OCI-LY3 (cell line): ENCODE measurements around the gene CD84.

Experiments used
- H2AFZ ChIP-seq: fragments of 200-600, 300-600 bp; shearing (Covaris generic); 2 replicates; pipeline ENCODE4 v1.6.0; 2014; ENCODE audit warnings: antibody characterized with exemption, low read depth, low read length
- H3K27ac ChIP-seq: fragments of 200-600, 300-600 bp; sonication (generic); 2 replicates; pipeline ENCODE4 v1.5.1; 2014; ENCODE audit warnings: mild to moderate bottlenecking, low read length, moderate library complexity, mixed read lengths
- H3K27me3 ChIP-seq: fragments of 200-600, 300-600 bp; sonication (generic); 2 replicates; pipeline ENCODE4 v1.6.1; 2014; ENCODE audit warnings: low read depth, low read length, mixed read lengths
- H3K36me3 ChIP-seq: fragments of 200-600, 300-600 bp; sonication (generic); replicated peaks from 2 replicates; pipeline ENCODE3; 2014; ENCODE audit warnings: low read depth, low read length, mixed read lengths
- H3K4me1 ChIP-seq: fragments of 300-600, 200-600 bp; sonication (generic); 2 replicates; pipeline ENCODE4 v1.6.1; 2014; ENCODE audit warnings: low read length, mixed read lengths
- H3K4me2 ChIP-seq: fragments of 200-600, 300-600 bp; sonication (generic); 2 replicates; pipeline ENCODE4 v1.6.1; 2014; ENCODE audit warnings: low read length, mixed read lengths
- H3K4me3 ChIP-seq: fragments of 300-600, 200-600 bp; sonication (generic); 2 replicates; pipeline ENCODE4 v1.5.1; 2014; ENCODE audit warnings: antibody characterized with exemption, mild to moderate bottlenecking, low read length, moderate library complexity
- H3K79me2 ChIP-seq: fragments of 300-600, 200-600 bp; shearing (Covaris generic); 2 replicates; pipeline ENCODE4 v1.6.1; 2014; ENCODE audit warnings: mild to moderate bottlenecking, low read length, mixed read lengths
- H3K9ac ChIP-seq: fragments of 300-600, 200-600 bp; shearing (Covaris generic); 2 replicates; pipeline ENCODE4 v1.6.0; 2014; ENCODE audit warnings: mild to moderate bottlenecking, low read length, moderate library complexity
- H3K9me3 ChIP-seq: fragments of 200-600, 300-600 bp; shearing (Covaris generic); 2 replicates; pipeline ENCODE4 v1.6.1; 2014; ENCODE audit warnings: low read length, mixed read lengths; ENCODE audit not compliant: insufficient read depth
- H4K20me1 ChIP-seq: fragments of 200-600, 300-600 bp; sonication (generic); 2 replicates; pipeline ENCODE4 v1.6.1; 2016; ENCODE audit warnings: low read length, mixed read lengths; ENCODE audit not compliant: insufficient read depth
- CTCF ChIP-seq: fragments of 200-600, 300-600 bp; sonication (generic); IDR thresholded peaks from 2 replicates; pipeline ENCODE4 v1.5.1; 2014; ENCODE audit warnings: antibody characterized with exemption, low read length, low read depth
- EZH2phosphoT487 ChIP-seq: fragments of 200-600 bp; shearing (Covaris generic); IDR thresholded peaks from 2 replicates; pipeline ENCODE4 v1.6.1; 2018; ENCODE audit warnings: antibody characterized with exemption, mixed run types, low read depth

CD84 gene

GRCh38 chr1:160496334-160496733 lies 83.0 kb downstream of the CD84 start:
- no peaks in the 10 kb centered on the region for H3K4me1 ChIP-seq
- H3K9ac ChIP-seq, result no peak overlapping the region
- no peaks in the 10 kb centered on the region for H3K36me3 ChIP-seq
- H2AFZ ChIP-seq, result no peak overlapping the region
- no peaks in the 10 kb centered on the region for H3K79me2 ChIP-seq
- H3K4me2 ChIP-seq, result no peak overlapping the region
- no peak overlapping the region for H3K27ac ChIP-seq
- 0 out of 2 replicates have a peak, but pooled peaks cover 5% of the 10 kb centered on the region for H3K9me3 ChIP-seq
- no peak for TF ChIP-seq CTCF
- no peak for TF ChIP-seq EZH2phosphoT487
- H4K20me1 ChIP-seq, result no peaks in the 10 kb centered on the region
- H3K27me3 ChIP-seq, result no peaks in the 10 kb centered on the region
- H3K4me3 ChIP-seq, result no peak overlapping the region

GRCh38 chr1:160494620-160495019 lies 84.7 kb downstream of the CD84 start:
- no peaks in the 10 kb centered on the region for H3K4me1 ChIP-seq
- TF ChIP-seq CTCF (peak; percentile 35; the same call in 1 of the 2 replicates), EZH2phosphoT487 (no peak)
- H2AFZ ChIP-seq, result no peak overlapping the region
- no peak overlapping the region for H3K27ac ChIP-seq
- H3K4me2 ChIP-seq, result no peak overlapping the region
- H3K27me3 ChIP-seq, result no peaks in the 10 kb centered on the region
- no peak overlapping the region for H3K4me3 ChIP-seq
- H3K36me3 ChIP-seq, result no peaks in the 10 kb centered on the region
- H3K79me2 ChIP-seq, result no peaks in the 10 kb centered on the region
- no peaks in the 10 kb centered on the region for H4K20me1 ChIP-seq
- H3K9ac ChIP-seq, result no peak overlapping the region
- H3K9me3 ChIP-seq, result 0 out of 2 replicates have a peak, but pooled peaks cover 5% of the 10 kb centered on the region

- Histone ChIP-seq H3K79me2 (no peaks in the 10 kb centered on the region), H4K20me1 (no peaks in the 10 kb centered on the region), H3K27me3 (no peaks in the 10 kb centered on the region), H3K36me3 (no peaks in the 10 kb centered on the region), H3K9me3 (peaks cover 5% of the 10 kb centered on the region; the same call in 1 of the 2 replicates), H2AFZ (no peak overlapping the region), H3K9ac (no peak overlapping the region), H3K4me1 (peaks cover 9% of the 10 kb centered on the region), H3K4me2 (no peak overlapping the region), H3K4me3 (no peak overlapping the region), H3K27ac (no peak overlapping the region)
- TF ChIP-seq EZH2phosphoT487 (no peak), CTCF (no peak)
These were observed 86.7 kb downstream of the CD84 start for GRCh38 chr1:160492617-160493016.

- Histone ChIP-seq H3K79me2 (no peaks in the 10 kb centered on the region), H3K27ac (no peak overlapping the region), H3K27me3 (no peaks in the 10 kb centered on the region), H3K9me3 (peaks cover 5% of the 10 kb centered on the region; the same call in 1 of the 2 replicates), H3K4me3 (no peak overlapping the region), H3K9ac (no peak overlapping the region), H3K4me2 (no peak overlapping the region), H4K20me1 (no peaks in the 10 kb centered on the region), H2AFZ (no peak overlapping the region), H3K4me1 (peaks cover 9% of the 10 kb centered on the region), H3K36me3 (no peaks in the 10 kb centered on the region)
- TF ChIP-seq EZH2phosphoT487, result no peak
- TF ChIP-seq CTCF, result no peak
These were observed 87.3 kb downstream of the CD84 start for GRCh38 chr1:160491981-160492380.
